Stomach (tissue), 9 donors: ENCODE results near the gene ATP1B4. TPM values are rescaled to one million over a fixed set of nuclear protein-coding genes. Genes with fewer than 3 reads are reported as not detected.

Experiments used
- DNase-seq, 2 donors: peaks; one replicate each; pipeline versions ENCODE4 v3.0.0 to v3.0.0-alpha.2; 2013 to 2019
- H3K27ac ChIP-seq, 5 donors: fragments of 200-600 bp in 4 of 5; sonication (generic) in 4 of 5; one replicate each; pipeline ENCODE4 v1.5.1; 2013 to 2019; ENCODE audit warnings: mild to moderate bottlenecking in 1 of 5, moderate library complexity in 1 of 5
- H3K27me3 ChIP-seq, 3 donors: fragments of 200-600 bp; sonication (generic); one replicate each; pipeline ENCODE4 v1.5.1; 2017 to 2019; ENCODE audit warnings: mixed run types in 1 of 3
- H3K36me3 ChIP-seq, 4 donors: fragments of 200-600 bp; sonication (generic); 1 replicate in 3 of 4; 2 replicates in 1 of 4; pipeline ENCODE4 v1.5.1; 2016 to 2019
- H3K4me1 ChIP-seq, 4 donors: fragments of 200-600 bp; sonication (generic); one replicate each; pipeline ENCODE4 v1.5.1; 2016 to 2019
- H3K4me3 ChIP-seq, 4 donors: fragments of 200-600 bp; sonication (generic) in 3 of 4; one replicate each; pipeline ENCODE4 v1.5.1; 2016 to 2019; ENCODE audit warnings: mild to moderate bottlenecking in 1 of 4
- H3K9me3 ChIP-seq, 4 donors: fragments of 200-600 bp; sonication (generic); one replicate each; pipeline ENCODE4 v1.5.1; 2016 to 2019
- CTCF ChIP-seq, 7 experiments: fragments of 450-650 bp in 4 of 7; fragments of 200-600 bp in 3 of 7; sonication (generic) in 3 of 7; IDR thresholded peaks; one replicate each; pipeline ENCODE4 v1.5.1; 2016 to 2019; ENCODE audit warnings: antibody characterized with exemption in 7 of 7, control low read depth in 2 of 7, mild to moderate bottlenecking in 1 of 7
- EP300 ChIP-seq: sonication (generic); formaldehyde crosslinking; IDR thresholded peaks from one replicate; pipeline ENCODE4 v1.6.1; 2017; ENCODE audit warnings: antibody characterized with exemption
- POLR2A ChIP-seq, 4 donors: fragments of 450-650 bp; IDR thresholded peaks; one replicate each; pipeline ENCODE4 v1.6.1; 2016; ENCODE audit warnings: antibody characterized with exemption in 4 of 4, control low read depth in 2 of 4, mild to moderate bottlenecking in 1 of 4, moderate library complexity in 1 of 4
- POLR2AphosphoS5 ChIP-seq, 3 donors: sonication (generic); formaldehyde crosslinking; IDR thresholded peaks; one replicate each; pipeline ENCODE4 v1.6.1; 2016; ENCODE audit warnings: antibody characterized with exemption in 3 of 3
- WGBS, 5 donors: extraction: QIAGEN DNeasy Blood & Tissue Kit in 3 of 5; methylation state at CpG; one replicate each; pipeline versions ENCODE4 v1.1.5 to v1.1.7; 2013 to 2018; 5-methylcytosine and 5-hydroxymethylcytosine counted together
- intact Hi-C: fragments of 100-400 bp; cut with DNase I; formaldehyde crosslinking; loops from one replicate; pipeline ENCODE4 v1.15.1; 2023; ENCODE audit warnings: low total_unique reads
- polyA plus RNA-seq, 3 donors: library from polyadenylated mRNA; stranded (reverse); fragments of 200-250 nt; gene quantifications; one replicate each; pipeline ENCODE4 v1.2.3, GENCODE V29; 2013
- total RNA-seq, 5 donors: library from RNA; depleted of rRNA; stranded (reverse); fragments of >200 nt; gene quantifications; one replicate each; pipeline versions ENCODE4 v1.1.0 to v1.2.3, GENCODE V29; 2014 to 2016
- donor health status: healthy with polysubstance abuse.
- donor health status: Bipolar disorder and iron deficiency.
- donor health status: healthy.

The ATP1B4 gene
- total and polyA plus RNA-seq, 8 donors = not detected

- H3K36me3 ChIP-seq = no peaks in the 10 kb centered on the region
- H3K4me3 ChIP-seq = no peak overlapping the region
- no peaks in the 10 kb centered on the region for H3K9me3 ChIP-seq
- DNase-seq = no peak
- TF ChIP-seq POLR2A (IDR thresholded peaks at IDR 0.05) (no peak), EP300 (no peak), POLR2AphosphoS5 (IDR thresholded peaks at IDR 0.05) (no peak), CTCF (IDR thresholded peaks at IDR 0.05) (no peak)
- H3K4me1 ChIP-seq = no peaks in the 10 kb centered on the region
- WGBS, 5 donors = 28 to 47% (median 33%) methylated on average over 2 of the region's 2 CpGs
- H3K27ac ChIP-seq = no peak overlapping the region
- no peaks in the 10 kb centered on the region for H3K27me3 ChIP-seq
- intact Hi-C loops = no loop called here
These were observed 57.6 kb downstream of the ATP1B4 start for GRCh38 chrX:120419463-120419862.

- DNase-seq = no peak
- Histone ChIP-seq H3K36me3 (no peaks in the 10 kb centered on the region), H3K9me3 (no peaks in the 10 kb centered on the region), H3K27ac (no peak overlapping the region), H3K4me3 (no peak overlapping the region), H3K27me3 (no peaks in the 10 kb centered on the region), H3K4me1 (peaks cover 0 to 9% (median 0%) of the 10 kb centered on the region in 4 donors)
- intact Hi-C loops = no loop called here
- TF ChIP-seq POLR2AphosphoS5 (IDR thresholded peaks at IDR 0.05) (no peak), POLR2A (IDR thresholded peaks at IDR 0.05) (no peak), EP300 (no peak), CTCF (IDR thresholded peaks at IDR 0.05) (no peak)
These were observed 64.7 kb downstream of the ATP1B4 start for GRCh38 chrX:120426599-120426998.

GRCh38 chrX:120428309-120428708 is 66.4 kb downstream of the ATP1B4 start:
- intact Hi-C loops = no loop called here
- H3K4me3 ChIP-seq = no peak overlapping the region
- peaks cover 0 to 9% (median 0%) of the 10 kb centered on the region in 4 donors for H3K4me1 ChIP-seq
- H3K9me3 ChIP-seq = no peaks in the 10 kb centered on the region
- H3K36me3 ChIP-seq = no peaks in the 10 kb centered on the region
- H3K27me3 ChIP-seq = no peaks in the 10 kb centered on the region
- DNase-seq = peak in 1 of 2 donors; percentile 2
- TF ChIP-seq POLR2A (IDR thresholded peaks at IDR 0.05) (no peak), EP300 (no peak), POLR2AphosphoS5 (IDR thresholded peaks at IDR 0.05) (no peak), CTCF (IDR thresholded peaks at IDR 0.05) (no peak)
- no peak overlapping the region for H3K27ac ChIP-seq
- WGBS, 5 donors = 1 to 8% (median 5%) methylated on average over 2 of the region's 2 CpGs

GRCh38 chrX:120429776-120430540 is 68.1 kb downstream of the ATP1B4 start:
- no peaks in the 10 kb centered on the region for H3K27me3 ChIP-seq
- no peaks in the 10 kb centered on the region for H3K9me3 ChIP-seq
- no peak for DNase-seq
- intact Hi-C loops = no loop called here
- no peak overlapping the region for H3K27ac ChIP-seq
- no peak overlapping the region for H3K4me3 ChIP-seq
- WGBS, 5 donors = 65 to 81% (median 69%) methylated on average over 2 of the region's 2 CpGs
- no peaks in the 10 kb centered on the region for H3K36me3 ChIP-seq
- peaks cover 0 to 9% (median 0%) of the 10 kb centered on the region in 4 donors for H3K4me1 ChIP-seq
- TF ChIP-seq POLR2AphosphoS5 (IDR thresholded peaks at IDR 0.05) = no peak
- no peak for TF ChIP-seq POLR2A (IDR thresholded peaks at IDR 0.05)

Other genes with a start within 250 kb of the ATP1B4 start
- not detected for gene RHOXF1, start 246.2 kb upstream of the ATP1B4 start, total RNA-seq
- gene RHOXF1, start 246.2 kb upstream of the ATP1B4 start, polyA plus RNA-seq = not detected
- not detected for gene RHOXF2, start 203.5 kb upstream of the ATP1B4 start, total RNA-seq
- gene RHOXF2, start 203.5 kb upstream of the ATP1B4 start, polyA plus RNA-seq = not detected
- 10 to 100 TPM in 1 of 5 donors, 1 to 10 TPM in 3, under 1 TPM in 1; 0.58 to 15.1 (median 2.7) TPM for gene ZBTB33, start 111.3 kb upstream of the ATP1B4 start, total RNA-seq
- 1 to 10 TPM; 2.9 to 5.3 (median 4.5) TPM for gene ZBTB33, start 111.3 kb upstream of the ATP1B4 start, polyA plus RNA-seq
- gene TMEM255A, start 50.6 kb upstream of the ATP1B4 start, total RNA-seq = 1 to 10 TPM in 1 of 5 donors, under 1 TPM in 2, not detected in 2; 0.29 to 2.0 (median 0.58) TPM
- gene TMEM255A, start 50.6 kb upstream of the ATP1B4 start, polyA plus RNA-seq = under 1 TPM; 0.25 to 0.76 (median 0.73) TPM
- gene LAMP2, start 107.2 kb downstream of the ATP1B4 start, total RNA-seq = 100 to 1,000 TPM in 1 of 5 donors, 10 to 100 TPM in 3, 1 to 10 TPM in 1; 2.6 to 153 (median 35.7) TPM
- 10 to 100 TPM; 21.8 to 41.5 (median 29.6) TPM for gene LAMP2, start 107.2 kb downstream of the ATP1B4 start, polyA plus RNA-seq
- 10 to 100 TPM in 4 of 5 donors, 1 to 10 TPM in 1; 6.7 to 54.0 (median 29.7) TPM for gene CUL4B, start 198.9 kb downstream of the ATP1B4 start, total RNA-seq
- gene CUL4B, start 198.9 kb downstream of the ATP1B4 start, polyA plus RNA-seq = 10 to 100 TPM; 14.4 to 18.5 (median 15.2) TPM
- gene MCTS1, start 242.0 kb downstream of the ATP1B4 start, total RNA-seq = 10 to 100 TPM in 3 of 5 donors, 1 to 10 TPM in 1, not detected in 1; 3.2 to 38.4 (median 26.9) TPM
- 10 to 100 TPM; 55.3 to 82.8 (median 64.4) TPM for gene MCTS1, start 242.0 kb downstream of the ATP1B4 start, polyA plus RNA-seq